ENCODE results near the gene ZRANB3.

Gene ZRANB3

GRCh38 chr2:135219226-135219625 is 311.8 kb downstream of the ZRANB3 start:
- Histone ChIP-seq H3K27ac (ENCODE audit: low read depth, low read length) (no peak overlapping the region), H3K4me3 (ENCODE audit: low read length) (no peak overlapping the region)

GRCh38 chr2:135218426-135218825 is 312.6 kb downstream of the ZRANB3 start:
- Histone ChIP-seq H3K4me1 (ENCODE audit: control insufficient read depth, insufficient read depth, low read length) (no peaks in the 10 kb centered on the region), H3K9ac (ENCODE audit: low read length) (no peak overlapping the region)

More at GRCh38 chr2:135219226-135219625, 311.8 kb downstream of the ZRANB3 start:
- Histone ChIP-seq H3K36me3 (ENCODE audit: control insufficient read depth, insufficient read depth, low read length) (no peaks in the 10 kb centered on the region), H3K27me3 (ENCODE audit: control insufficient read depth, insufficient read depth, low read length) (no peaks in the 10 kb centered on the region), H3K9ac (ENCODE audit: low read length) (no peak overlapping the region), H3K4me1 (ENCODE audit: control insufficient read depth, insufficient read depth, low read length) (no peaks in the 10 kb centered on the region)

GRCh38 chr2:135212757-135213156 is 318.3 kb downstream of the ZRANB3 start:
- Histone ChIP-seq H3K27me3 (ENCODE audit: control insufficient read depth, insufficient read depth, low read length) (no peaks in the 10 kb centered on the region), H3K36me3 (ENCODE audit: control insufficient read depth, insufficient read depth, low read length) (no peaks in the 10 kb centered on the region), H3K9ac (ENCODE audit: low read length) (no peak overlapping the region), H3K27ac (ENCODE audit: low read depth, low read length) (no peak overlapping the region), H3K4me3 (ENCODE audit: low read length) (no peak overlapping the region), H3K4me1 (ENCODE audit: control insufficient read depth, insufficient read depth, low read length) (no peaks in the 10 kb centered on the region)

More at GRCh38 chr2:135218426-135218825, 312.6 kb downstream of the ZRANB3 start:
- Histone ChIP-seq H3K27me3 (ENCODE audit: control insufficient read depth, insufficient read depth, low read length) (no peaks in the 10 kb centered on the region), H3K36me3 (ENCODE audit: control insufficient read depth, insufficient read depth, low read length) (no peaks in the 10 kb centered on the region), H3K27ac (ENCODE audit: low read depth, low read length) (no peak overlapping the region), H3K4me3 (ENCODE audit: low read length) (no peak overlapping the region)

- no peak overlapping the region for H3K9ac ChIP-seq (ENCODE audit: low read length)
- H3K27ac ChIP-seq (ENCODE audit: low read depth, low read length), result no peak overlapping the region
- no peaks in the 10 kb centered on the region for H3K36me3 ChIP-seq (ENCODE audit: control insufficient read depth, insufficient read depth, low read length)
- no peaks in the 10 kb centered on the region for H3K4me1 ChIP-seq (ENCODE audit: control insufficient read depth, insufficient read depth, low read length)
- no peak overlapping the region for H3K4me3 ChIP-seq (ENCODE audit: low read length)
- H3K27me3 ChIP-seq (ENCODE audit: control insufficient read depth, insufficient read depth, low read length), result no peaks in the 10 kb centered on the region
Measured at GRCh38 chr2:135208016-135208415, 323.0 kb downstream of the ZRANB3 start.

- H3K27ac ChIP-seq (ENCODE audit: low read depth, low read length), result no peak overlapping the region
- H3K4me3 ChIP-seq (ENCODE audit: low read length), result no peak overlapping the region
- H3K36me3 ChIP-seq (ENCODE audit: control insufficient read depth, insufficient read depth, low read length), result no peaks in the 10 kb centered on the region
Measured at GRCh38 chr2:135203944-135204343, 327.1 kb downstream of the ZRANB3 start.

GRCh38 chr2:135202751-135203150 is 328.3 kb downstream of the ZRANB3 start:
- Histone ChIP-seq H3K4me3 (ENCODE audit: low read length) (no peak overlapping the region), H3K4me1 (ENCODE audit: control insufficient read depth, insufficient read depth, low read length) (no peaks in the 10 kb centered on the region), H3K27ac (ENCODE audit: low read depth, low read length) (no peak overlapping the region), H3K27me3 (ENCODE audit: control insufficient read depth, insufficient read depth, low read length) (no peaks in the 10 kb centered on the region), H3K9ac (ENCODE audit: low read length) (no peak overlapping the region), H3K36me3 (ENCODE audit: control insufficient read depth, insufficient read depth, low read length) (no peaks in the 10 kb centered on the region)

More at GRCh38 chr2:135203944-135204343, 327.1 kb downstream of the ZRANB3 start:
- Histone ChIP-seq H3K9ac (ENCODE audit: low read length) (no peak overlapping the region), H3K27me3 (ENCODE audit: control insufficient read depth, insufficient read depth, low read length) (no peaks in the 10 kb centered on the region), H3K4me1 (ENCODE audit: control insufficient read depth, insufficient read depth, low read length) (no peaks in the 10 kb centered on the region)

GRCh38 chr2:135198481-135198880 is 332.5 kb downstream of the ZRANB3 start:
- Histone ChIP-seq H3K9ac (ENCODE audit: low read length) (no peak overlapping the region), H3K27me3 (ENCODE audit: control insufficient read depth, insufficient read depth, low read length) (no peaks in the 10 kb centered on the region), H3K4me1 (ENCODE audit: control insufficient read depth, insufficient read depth, low read length) (no peaks in the 10 kb centered on the region), H3K4me3 (ENCODE audit: low read length) (no peak overlapping the region), H3K27ac (ENCODE audit: low read depth, low read length) (no peak overlapping the region), H3K36me3 (ENCODE audit: control insufficient read depth, insufficient read depth, low read length) (no peaks in the 10 kb centered on the region)

GRCh38 chr2:135190799-135191198 is 340.2 kb downstream of the ZRANB3 start:
- no peak overlapping the region for H3K27ac ChIP-seq (ENCODE audit: low read depth, low read length)
- no peak overlapping the region for H3K4me3 ChIP-seq (ENCODE audit: low read length)
- no peaks in the 10 kb centered on the region for H3K27me3 ChIP-seq (ENCODE audit: control insufficient read depth, insufficient read depth, low read length)
- H3K4me1 ChIP-seq (ENCODE audit: control insufficient read depth, insufficient read depth, low read length), result no peaks in the 10 kb centered on the region
- no peak overlapping the region for H3K9ac ChIP-seq (ENCODE audit: low read length)
- no peaks in the 10 kb centered on the region for H3K36me3 ChIP-seq (ENCODE audit: control insufficient read depth, insufficient read depth, low read length)

- Histone ChIP-seq H3K4me1 (ENCODE audit: control insufficient read depth, insufficient read depth, low read length) (no peaks in the 10 kb centered on the region), H3K36me3 (ENCODE audit: control insufficient read depth, insufficient read depth, low read length) (no peaks in the 10 kb centered on the region), H3K27me3 (ENCODE audit: control insufficient read depth, insufficient read depth, low read length) (no peaks in the 10 kb centered on the region), H3K9ac (ENCODE audit: low read length) (no peak overlapping the region), H3K27ac (ENCODE audit: low read depth, low read length) (no peak overlapping the region), H3K4me3 (ENCODE audit: low read length) (no peak overlapping the region)
Measured at GRCh38 chr2:135189148-135189547, 341.9 kb downstream of the ZRANB3 start.

GRCh38 chr2:135187270-135187669 is 343.7 kb downstream of the ZRANB3 start:
- Histone ChIP-seq H3K4me1 (ENCODE audit: control insufficient read depth, insufficient read depth, low read length) (no peaks in the 10 kb centered on the region), H3K4me3 (ENCODE audit: low read length) (no peak overlapping the region), H3K27me3 (ENCODE audit: control insufficient read depth, insufficient read depth, low read length) (no peaks in the 10 kb centered on the region), H3K36me3 (ENCODE audit: control insufficient read depth, insufficient read depth, low read length) (no peaks in the 10 kb centered on the region), H3K9ac (ENCODE audit: low read length) (no peak overlapping the region), H3K27ac (ENCODE audit: low read depth, low read length) (no peak overlapping the region)

- H3K4me3 ChIP-seq (ENCODE audit: low read length), result no peak overlapping the region
- H3K9ac ChIP-seq (ENCODE audit: low read length), result no peak overlapping the region
- no peak overlapping the region for H3K27ac ChIP-seq (ENCODE audit: low read depth, low read length)
- no peaks in the 10 kb centered on the region for H3K27me3 ChIP-seq (ENCODE audit: control insufficient read depth, insufficient read depth, low read length)
- no peaks in the 10 kb centered on the region for H3K36me3 ChIP-seq (ENCODE audit: control insufficient read depth, insufficient read depth, low read length)
- no peaks in the 10 kb centered on the region for H3K4me1 ChIP-seq (ENCODE audit: control insufficient read depth, insufficient read depth, low read length)
Measured at GRCh38 chr2:135186054-135186453, 345.0 kb downstream of the ZRANB3 start.

GRCh38 chr2:135183822-135184221 is 347.2 kb downstream of the ZRANB3 start:
- H3K9ac ChIP-seq (ENCODE audit: low read length), result no peak overlapping the region
- H3K4me3 ChIP-seq (ENCODE audit: low read length), result no peak overlapping the region
- no peak overlapping the region for H3K27ac ChIP-seq (ENCODE audit: low read depth, low read length)
- no peaks in the 10 kb centered on the region for H3K4me1 ChIP-seq (ENCODE audit: control insufficient read depth, insufficient read depth, low read length)
- H3K36me3 ChIP-seq (ENCODE audit: control insufficient read depth, insufficient read depth, low read length), result no peaks in the 10 kb centered on the region
- no peaks in the 10 kb centered on the region for H3K27me3 ChIP-seq (ENCODE audit: control insufficient read depth, insufficient read depth, low read length)

GRCh38 chr2:135182601-135183000 is 348.4 kb downstream of the ZRANB3 start:
- Histone ChIP-seq H3K4me3 (ENCODE audit: low read length) (no peak overlapping the region), H3K27ac (ENCODE audit: low read depth, low read length) (no peak overlapping the region), H3K9ac (ENCODE audit: low read length) (no peak overlapping the region), H3K36me3 (ENCODE audit: control insufficient read depth, insufficient read depth, low read length) (no peaks in the 10 kb centered on the region), H3K4me1 (ENCODE audit: control insufficient read depth, insufficient read depth, low read length) (no peaks in the 10 kb centered on the region), H3K27me3 (ENCODE audit: control insufficient read depth, insufficient read depth, low read length) (no peaks in the 10 kb centered on the region)

Measured in rectal smooth muscle tissue (tissue), 1 donor.